K562 (cell line): Measurements from ENCODE around the gene MAPT. TPM values are rescaled to one million over a fixed set of nuclear protein-coding genes. Genes with fewer than 3 reads are reported as not detected.
A peak's percentile ranks its signal among the peaks of the same experiment; 100 is the strongest.

Source experiments
- ATAC-seq: fragments of 200-7000 bp; cut with Tn5 transposase; 3 replicates; pipeline ENCODE4 v1.9.1; 2020; ENCODE audit warnings: moderate library complexity
- BruUV-seq: library from RNA; stranded (reverse); fragments of 400-500 nt; replicated peaks from 2 replicates; lab custom pipeline; 2021; lab: Mats Ljungman, UMichigan
- CTCF ChIA-PET: fragments of 300-600 bp; formaldehyde crosslinking; extraction: SDS; loops from one replicate; lab custom pipeline; 2021; ENCODE audit warnings: low intra/inter-chr PET ratio; lab: Yijun Ruan, JAX
- POLR2A ChIA-PET: fragments of 300-600, 350-650 bp; sonication (Branson Sonifier 250); formaldehyde crosslinking; extraction: SDS; loops from one replicate; lab custom pipeline; 2021; ENCODE audit warnings: antibody characterized with exemption, inconsistent platforms; lab: Yijun Ruan, JAX
- DNase-seq, 4 experiments: peaks; one replicate each; pipeline versions ENCODE4 v3.0.0 to v3.0.0-alpha.2; 2011 to 2018; ENCODE audit warnings: low spot score in 3 of 4, mixed read lengths in 3 of 4; ENCODE audit errors: extremely low read depth in 1 of 4
- FAIRE-seq: peaks from 2 replicates; lab custom pipeline; 2011; peaks lifted over from hg19 to GRCh38; lab: Jason Lieb, UNC
- H2AFZ ChIP-seq: 2 replicates; pipeline ENCODE4 v1.6.0; 2011; ENCODE audit warnings: low read depth, low read length, control low read depth, inconsistent platforms
- H3K27ac ChIP-seq: fragments of 200-600 bp; 3 replicates; pipeline ENCODE4 v1.8.0; 2011; ENCODE audit warnings: low read depth, mild to moderate bottlenecking, control low read depth, inconsistent platforms, low read length, moderate library complexity, mixed read lengths; ENCODE audit errors: extremely low read depth
- H3K27me3 ChIP-seq, 2 experiments: fragments of 300-600 bp in 1 of 2; 2 replicates in 1 of 2; 3 replicates in 1 of 2; pipeline versions ENCODE4 v1.6.0 to v1.8.0; 2011; ENCODE audit warnings: inconsistent platforms in 2 of 2, low read length in 2 of 2, mild to moderate bottlenecking in 1 of 2, mixed read lengths in 1 of 2, moderate library complexity in 1 of 2; ENCODE audit not compliant: control insufficient read depth in 2 of 2, insufficient read depth in 2 of 2
- H3K36me3 ChIP-seq: fragments of 300-600 bp; 3 replicates; pipeline ENCODE4 v1.8.0; 2011; ENCODE audit warnings: mild to moderate bottlenecking, low read length, inconsistent platforms; ENCODE audit not compliant: control insufficient read depth, insufficient read depth
- H3K4me1 ChIP-seq, 2 experiments: fragments of 200-600 bp in 1 of 2; replicated peaks in 1 of 2; 2 replicates in 1 of 2; 3 replicates in 1 of 2; pipeline versions ENCODE4 v1.5.1 to v1.8.0; 2011; ENCODE audit warnings: inconsistent platforms in 2 of 2, low read length in 2 of 2, mild to moderate bottlenecking in 1 of 2, mixed read lengths in 1 of 2, moderate library complexity in 1 of 2; ENCODE audit not compliant: control insufficient read depth in 2 of 2, insufficient read depth in 2 of 2
- H3K4me2 ChIP-seq: 2 replicates; pipeline ENCODE4 v1.6.1; 2011; ENCODE audit warnings: low read length, control low read depth, inconsistent platforms, mixed read lengths; ENCODE audit not compliant: insufficient read depth
- H3K4me3 ChIP-seq: fragments of 200-600 bp; sonication (generic), shearing (Covaris generic); 2 replicates; pipeline ENCODE4 v1.5.1; 2016; ENCODE audit warnings: control low read depth, inconsistent platforms
- H3K79me2 ChIP-seq: fragments of 200-600 bp; 3 replicates; pipeline ENCODE4 v1.8.0; 2011; ENCODE audit warnings: low read length, inconsistent platforms; ENCODE audit not compliant: control insufficient read depth, insufficient read depth
- H3K9ac ChIP-seq, 2 experiments: 2 replicates each; pipeline versions ENCODE4 v1.6.0 to v1.6.1; 2011; ENCODE audit warnings: low read depth in 2 of 2, low read length in 2 of 2, control low read depth in 1 of 2, inconsistent platforms in 1 of 2, mild to moderate bottlenecking in 1 of 2, mixed read lengths in 1 of 2; ENCODE audit not compliant: insufficient read depth in 1 of 2
- H3K9me1 ChIP-seq: one replicate; pipeline ENCODE4 v1.6.0; 2011; ENCODE audit warnings: inconsistent platforms, mild to moderate bottlenecking, low read length, moderate library complexity; ENCODE audit not compliant: control insufficient read depth, insufficient read depth
- H3K9me3 ChIP-seq: replicated peaks from 2 replicates; pipeline ENCODE4 v1.5.1; 2011; ENCODE audit warnings: low read depth, low read length, inconsistent platforms; ENCODE audit not compliant: control insufficient read depth, insufficient read depth
- H4K20me1 ChIP-seq: replicated peaks from 2 replicates; pipeline ENCODE4 v1.6.1; 2011; ENCODE audit warnings: low read length, inconsistent platforms, mixed read lengths; ENCODE audit not compliant: control insufficient read depth, insufficient read depth
- ZNF184 ChIP-seq: sonication (generic); formaldehyde crosslinking; IDR thresholded peaks from 2 replicates; pipeline ENCODE4 v1.5.0; 2020; ENCODE audit warnings: missing genetic modification reagents
- WGBS: fragments of 100-300 bp; shearing (Covaris generic); methylation state at CpG from one replicate; pipeline ENCODE4 v1.1.6; 2016; ENCODE audit warnings: low coverage, mixed read lengths; ENCODE audit not compliant: insufficient coverage; ENCODE audit errors: missing lambda C conversion rate; 5-methylcytosine and 5-hydroxymethylcytosine counted together
- in situ Hi-C: fragments of 300-500 bp; cut with MboI; formaldehyde crosslinking; loops from 4 replicates; pipeline ENCODE4 v1.15.0; 2018; ENCODE audit warnings: inconsistent platforms, mixed read lengths
- intact Hi-C: fragments of 100-400 bp; cut with micrococcal nuclease; formaldehyde crosslinking; loops from 2 replicates; pipeline ENCODE4 v1.14.2; 2022
- polyA plus RNA-seq, 8 experiments: library from polyadenylated mRNA; depleted of rRNA in 4 of 8; stranded (reverse) in 5 of 8; unstranded in 3 of 8; fragments of >200 nt; fragmentation: Nextera tagmentation in 2 of 8; fragmentation: Illumina TruSeq in 1 of 8; extraction: Ambion mirVana in 2 of 8; extraction: Trizol in 1 of 8; gene quantifications; 2 replicates each; pipeline versions ENCODE4 v1.2.1 to v1.2.3, GENCODE V29; 2011 to 2014; ENCODE audit warnings: inconsistent platforms in 1 of 8, missing spikeins in 1 of 8
- total RNA-seq, 7 experiments: library from RNA; depleted of rRNA in 6 of 7; stranded (reverse); fragments of >200 nt in 6 of 7; fragmentation: Illumina TruSeq in 2 of 7; extraction: Trizol in 2 of 7; gene quantifications; 2 replicates each; pipeline versions ENCODE4 v1.2.1 to v1.2.3, GENCODE V29; 2011 to 2021; ENCODE audit warnings: low replicate concordance in 1 of 7

The MAPT gene
- total and polyA plus RNA-seq, 9 of the 15 experiments (the other 6 are each of a cell fraction or from before 2014, with no cell fraction given): 0.04 to 1.1 (median 0.36) TPM

DNA sequence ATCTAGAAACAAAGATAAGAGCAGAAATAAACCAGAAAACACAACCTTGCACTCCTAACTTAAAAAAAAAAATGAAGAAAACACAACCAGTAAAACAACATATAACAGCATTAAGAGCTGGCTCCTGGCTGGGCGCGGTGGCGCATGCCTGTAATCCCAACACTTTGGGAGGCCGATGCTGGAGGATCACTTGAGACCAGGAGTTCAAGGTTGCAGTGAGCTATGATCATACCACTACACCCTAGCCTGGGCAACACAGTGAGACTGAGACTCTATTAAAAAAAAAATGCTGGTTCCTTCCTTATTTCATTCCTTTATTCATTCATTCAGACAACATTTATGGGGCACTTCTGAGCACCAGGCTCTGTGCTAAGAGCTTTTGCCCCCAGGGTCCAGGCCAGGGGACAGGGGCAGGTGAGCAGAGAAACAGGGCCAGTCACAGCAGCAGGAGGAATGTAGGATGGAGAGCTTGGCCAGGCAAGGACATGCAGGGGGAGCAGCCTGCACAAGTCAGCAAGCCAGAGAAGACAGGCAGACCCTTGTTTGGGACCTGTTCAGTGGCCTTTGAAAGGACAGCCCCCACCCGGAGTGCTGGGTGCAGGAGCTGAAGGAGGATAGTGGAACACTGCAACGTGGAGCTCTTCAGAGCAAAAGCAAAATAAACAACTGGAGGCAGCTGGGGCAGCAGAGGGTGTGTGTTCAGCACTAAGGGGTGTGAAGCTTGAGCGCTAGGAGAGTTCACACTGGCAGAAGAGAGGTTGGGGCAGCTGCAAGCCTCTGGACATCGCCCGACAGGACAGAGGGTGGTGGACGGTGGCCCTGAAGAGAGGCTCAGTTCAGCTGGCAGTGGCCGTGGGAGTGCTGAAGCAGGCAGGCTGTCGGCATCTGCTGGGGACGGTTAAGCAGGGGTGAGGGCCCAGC, 107.3 kb downstream of the MAPT start:
- intact Hi-C loops: loop anchor here (2.0 kb wide), 2 partner anchors 191 to 211 kb away; partner anchors contain the start of gene KANSL1
- H3K27ac ChIP-seq: no peak overlapping the region
- no peaks in the 10 kb centered on the region for H3K9me1 ChIP-seq
- no peak for DNase-seq
- no peak overlapping the region for H2AFZ ChIP-seq
- TF ChIP-seq ZNF184 (CRISPR knock-in tag): no peak
- ATAC-seq: peak; percentile 18; the same call in 2 of the 3 replicates
- H3K79me2 ChIP-seq: no peaks in the 10 kb centered on the region
- no peak for FAIRE-seq
- H4K20me1 ChIP-seq: no peaks in the 10 kb centered on the region
- no peaks in the 10 kb centered on the region for H3K9me3 ChIP-seq
- BruUV-seq: no TSS peak
- no peaks in the 10 kb centered on the region for H3K36me3 ChIP-seq
- 48% methylated on average over 13 of the region's 13 CpGs for WGBS
- in situ Hi-C loops: loop anchor here (5.0 to 10.0 kb wide), 2 partner anchors 216 to 283 kb away; no protein-coding TSS in a partner anchor
- CTCF ChIA-PET: interaction anchor here (0.7 to 1.6 kb wide), 4 partner anchors 43 to 285 kb away, joined by 3 to 14 read pairs (median 8); no protein-coding TSS in a partner anchor
- POLR2A ChIA-PET: interaction anchor here (0.6 to 1.4 kb wide), 2 partner anchors 33 to 162 kb away, joined by 3 to 4 read pairs; no protein-coding TSS in a partner anchor
- H3K27me3 ChIP-seq: no peaks in the 10 kb centered on the region
- H3K4me1 ChIP-seq: peaks cover 0 to 13% of the 10 kb centered on the region in 2 experiments; a peak in 2 of 5 replicates
- H3K4me3 ChIP-seq: no peak overlapping the region
- H3K9ac ChIP-seq: peak overlapping the region in 1 of 2 experiments; percentile 3; a peak in 1 of 4 replicates
- H3K4me2 ChIP-seq: no peak overlapping the region
